ENCODE data around the gene FRMPD2. TPM values are rescaled to one million over a fixed set of nuclear protein-coding genes. Genes with fewer than 3 reads are reported as not detected.
"Not testable (repeated sequence)": the region's sequence is repeated elsewhere in the genome, so short reads cannot be mapped to it uniquely, and the experiment has no call there.

The FRMPD2 gene
- total and polyA plus RNA-seq, 4 donors, result 1.8 to 26.7 (median 7.0) TPM

- WGBS, 2 donors, result 76 to 90% methylated on average over 4 of the region's 4 CpGs
- Histone ChIP-seq H3K36me3 (ENCODE audit: control insufficient read depth in 4 of 4, insufficient read depth in 4 of 4, low read length in 4 of 4) (no peaks in the 10 kb centered on the region), H3K4me1 (ENCODE audit: control insufficient read depth in 5 of 5, insufficient read depth in 5 of 5, low read length in 5 of 5) (peaks cover 0 to 11% (median 0%) of the 10 kb centered on the region in 5 donors), H3K27ac (ENCODE audit: low read depth in 1 of 2, low read length in 1 of 2) (no peak overlapping the region), H3K9ac (ENCODE audit: insufficient read depth in 1 of 2, low read length in 2 of 2) (no peak overlapping the region), H3K9me3 (ENCODE audit: control insufficient read depth in 4 of 4, insufficient read depth in 3 of 4, low read length in 3 of 4) (no peaks in the 10 kb centered on the region), H3K27me3 (ENCODE audit: control insufficient read depth in 3 of 3, insufficient read depth in 3 of 3, low read length in 2 of 3) (no peaks in the 10 kb centered on the region), H3K4me3 (no peak overlapping the region)
- no peak for ATAC-seq (ENCODE audit: insufficient read depth, low FRiP score)
- DNase-seq, result no peak
- TF ChIP-seq CTCF (IDR thresholded peaks at IDR 0.05; ENCODE audit: control extremely low read depth, extremely low read depth), result no peak
These were observed 90.3 kb downstream of the FRMPD2 start for GRCh38 chr10:48184224-48184623.

- 59 to 71% methylated on average over 3 to 5 of the region's 5 CpGs for WGBS, 2 donors
These were observed 101.8 kb downstream of the FRMPD2 start for GRCh38 chr10:48172715-48173114.

GRCh38 chr10:48160670-48161069, 113.8 kb downstream of the FRMPD2 start:
- DNase-seq; H3K4me1 ChIP-seq (ENCODE audit: control insufficient read depth in 5 of 5, insufficient read depth in 5 of 5, low read length in 5 of 5); H3K27ac ChIP-seq (ENCODE audit: low read depth in 1 of 2, low read length in 1 of 2); H3K9me3 ChIP-seq (ENCODE audit: control insufficient read depth in 4 of 4, insufficient read depth in 3 of 4, low read length in 3 of 4); H3K36me3 ChIP-seq (ENCODE audit: control insufficient read depth in 4 of 4, insufficient read depth in 4 of 4, low read length in 4 of 4); H3K27me3 ChIP-seq (ENCODE audit: control insufficient read depth in 3 of 3, insufficient read depth in 3 of 3, low read length in 2 of 3); ATAC-seq (ENCODE audit: insufficient read depth, low FRiP score); H3K4me3 ChIP-seq; H3K9ac ChIP-seq (ENCODE audit: insufficient read depth in 1 of 2, low read length in 2 of 2): not testable (repeated sequence)
- WGBS, 2 donors, result 30 to 59% methylated on average over 2 to 3 of the region's 5 CpGs

More at GRCh38 chr10:48172715-48173114, 101.8 kb downstream of the FRMPD2 start:
- not testable (repeated sequence) for H3K27ac ChIP-seq (ENCODE audit: low read depth in 1 of 2, low read length in 1 of 2); H3K4me1 ChIP-seq (ENCODE audit: control insufficient read depth in 5 of 5, insufficient read depth in 5 of 5, low read length in 5 of 5); H3K4me3 ChIP-seq; H3K27me3 ChIP-seq (ENCODE audit: control insufficient read depth in 3 of 3, insufficient read depth in 3 of 3, low read length in 2 of 3); DNase-seq; H3K9ac ChIP-seq (ENCODE audit: insufficient read depth in 1 of 2, low read length in 2 of 2); ATAC-seq (ENCODE audit: insufficient read depth, low FRiP score); H3K9me3 ChIP-seq (ENCODE audit: control insufficient read depth in 4 of 4, insufficient read depth in 3 of 4, low read length in 3 of 4); H3K36me3 ChIP-seq (ENCODE audit: control insufficient read depth in 4 of 4, insufficient read depth in 4 of 4, low read length in 4 of 4)

- not testable (repeated sequence) for H3K9ac ChIP-seq (ENCODE audit: insufficient read depth in 1 of 2, low read length in 2 of 2); DNase-seq; H3K36me3 ChIP-seq (ENCODE audit: control insufficient read depth in 4 of 4, insufficient read depth in 4 of 4, low read length in 4 of 4); H3K27me3 ChIP-seq (ENCODE audit: control insufficient read depth in 3 of 3, insufficient read depth in 3 of 3, low read length in 2 of 3); ATAC-seq (ENCODE audit: insufficient read depth, low FRiP score); H3K27ac ChIP-seq (ENCODE audit: low read depth in 1 of 2, low read length in 1 of 2); H3K4me1 ChIP-seq (ENCODE audit: control insufficient read depth in 5 of 5, insufficient read depth in 5 of 5, low read length in 5 of 5); H3K9me3 ChIP-seq (ENCODE audit: control insufficient read depth in 4 of 4, insufficient read depth in 3 of 4, low read length in 3 of 4); H3K4me3 ChIP-seq
- 87 to 98% methylated on average over 5 to 6 of the region's 6 CpGs for WGBS, 2 donors
These were observed 114.3 kb downstream of the FRMPD2 start for GRCh38 chr10:48160163-48160562.

GRCh38 chr10:48154211-48155140, 120.0 kb downstream of the FRMPD2 start:
- H3K4me3 ChIP-seq; H3K9ac ChIP-seq (ENCODE audit: insufficient read depth in 1 of 2, low read length in 2 of 2); H3K27ac ChIP-seq (ENCODE audit: low read depth in 1 of 2, low read length in 1 of 2); H3K36me3 ChIP-seq (ENCODE audit: control insufficient read depth in 4 of 4, insufficient read depth in 4 of 4, low read length in 4 of 4); ATAC-seq (ENCODE audit: insufficient read depth, low FRiP score); H3K4me1 ChIP-seq (ENCODE audit: control insufficient read depth in 5 of 5, insufficient read depth in 5 of 5, low read length in 5 of 5); H3K27me3 ChIP-seq (ENCODE audit: control insufficient read depth in 3 of 3, insufficient read depth in 3 of 3, low read length in 2 of 3); H3K9me3 ChIP-seq (ENCODE audit: control insufficient read depth in 4 of 4, insufficient read depth in 3 of 4, low read length in 3 of 4): not testable (repeated sequence)
- WGBS, 2 donors, result 23 to 47% methylated on average over 4 to 6 of the region's 6 CpGs
- DNase-seq, result peak in 1 of 3 donors; percentile 23

- H3K36me3 ChIP-seq (ENCODE audit: control insufficient read depth in 4 of 4, insufficient read depth in 4 of 4, low read length in 4 of 4); ATAC-seq (ENCODE audit: insufficient read depth, low FRiP score): not testable (repeated sequence)
- 80 to 86% methylated on average over 1 of the region's 3 CpGs for WGBS, 2 donors
These were observed 126.9 kb downstream of the FRMPD2 start for GRCh38 chr10:48147643-48148042.

GRCh38 chr10:48143721-48144642, 130.5 kb downstream of the FRMPD2 start:
- not testable (repeated sequence) for ATAC-seq (ENCODE audit: insufficient read depth, low FRiP score); H3K36me3 ChIP-seq (ENCODE audit: control insufficient read depth in 4 of 4, insufficient read depth in 4 of 4, low read length in 4 of 4); H3K9me3 ChIP-seq (ENCODE audit: control insufficient read depth in 4 of 4, insufficient read depth in 3 of 4, low read length in 3 of 4); H3K27me3 ChIP-seq (ENCODE audit: control insufficient read depth in 3 of 3, insufficient read depth in 3 of 3, low read length in 2 of 3); DNase-seq; H3K4me3 ChIP-seq; H3K27ac ChIP-seq (ENCODE audit: low read depth in 1 of 2, low read length in 1 of 2); H3K9ac ChIP-seq (ENCODE audit: insufficient read depth in 1 of 2, low read length in 2 of 2); H3K4me1 ChIP-seq (ENCODE audit: control insufficient read depth in 5 of 5, insufficient read depth in 5 of 5, low read length in 5 of 5)
- WGBS, 2 donors, result no CpG with 5 or more reads among the region's 10 CpGs

More at GRCh38 chr10:48147643-48148042, 126.9 kb downstream of the FRMPD2 start:
- H3K27ac ChIP-seq (ENCODE audit: low read depth in 1 of 2, low read length in 1 of 2); H3K9ac ChIP-seq (ENCODE audit: insufficient read depth in 1 of 2, low read length in 2 of 2); H3K4me3 ChIP-seq; H3K9me3 ChIP-seq (ENCODE audit: control insufficient read depth in 4 of 4, insufficient read depth in 3 of 4, low read length in 3 of 4); H3K4me1 ChIP-seq (ENCODE audit: control insufficient read depth in 5 of 5, insufficient read depth in 5 of 5, low read length in 5 of 5); DNase-seq; H3K27me3 ChIP-seq (ENCODE audit: control insufficient read depth in 3 of 3, insufficient read depth in 3 of 3, low read length in 2 of 3): not testable (repeated sequence)
